HG03442 (cell line): ENCODE results near the gene VSX2.

Experiments
- ATAC-seq: cut with Tn5 transposase; IDR thresholded peaks from one replicate; pipeline ENCODE4 v1.9.1; 2021; ENCODE audit warnings: mild to moderate bottlenecking, moderate library complexity; ENCODE audit not compliant: unreplicated experiment

Gene VSX2

DNA sequence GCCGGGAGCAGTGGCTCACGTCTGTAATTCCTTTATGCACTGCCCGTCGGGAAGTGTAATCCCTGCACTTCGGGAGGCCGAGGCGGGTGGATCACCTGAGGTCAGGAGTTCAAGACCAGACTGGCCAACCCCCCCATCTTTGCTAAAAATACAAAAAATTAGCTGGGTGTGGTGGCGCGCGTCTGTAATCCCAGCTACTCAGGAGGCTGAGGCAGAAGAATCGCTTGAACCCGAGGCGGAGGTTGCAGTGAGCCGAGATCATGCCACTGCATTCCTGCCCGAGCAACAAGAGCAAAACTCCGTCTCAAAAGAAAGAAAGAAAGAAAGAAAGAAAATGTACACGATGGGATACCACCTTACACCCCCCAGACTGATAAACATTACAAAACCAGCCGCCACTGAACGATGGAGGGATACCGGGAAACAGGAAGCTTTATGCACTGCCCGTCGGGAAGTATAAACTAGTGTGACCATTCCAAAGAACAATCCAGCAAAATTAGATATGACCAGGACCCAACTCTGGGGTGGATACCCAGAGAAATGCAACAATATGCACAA lies 62.4 kb downstream of the VSX2 start:
- ATAC-seq = no peak

DNA sequence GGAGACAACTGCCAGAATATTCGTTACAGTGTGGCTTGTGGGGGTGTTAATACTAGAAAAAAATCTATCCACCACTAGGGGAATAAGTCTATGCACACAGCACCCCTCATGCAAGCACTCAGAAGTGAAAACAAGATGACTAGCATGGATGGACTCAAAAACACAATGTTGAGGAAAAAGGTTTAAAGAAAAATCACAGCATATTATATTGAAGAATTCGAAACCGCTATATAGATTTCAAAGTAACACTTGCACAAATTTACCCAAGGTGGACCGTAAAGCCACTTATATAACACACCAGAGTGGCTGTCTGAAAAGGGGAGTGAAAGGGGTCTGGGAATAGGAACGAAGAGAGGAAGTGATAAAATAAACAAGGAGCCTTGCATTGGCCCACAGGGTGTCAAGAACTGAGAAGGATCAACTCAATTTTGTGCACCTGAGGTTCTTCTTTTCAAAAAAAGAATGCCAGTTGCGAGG lies 62.9 kb downstream of the VSX2 start:
- ATAC-seq = no peak

DNA sequence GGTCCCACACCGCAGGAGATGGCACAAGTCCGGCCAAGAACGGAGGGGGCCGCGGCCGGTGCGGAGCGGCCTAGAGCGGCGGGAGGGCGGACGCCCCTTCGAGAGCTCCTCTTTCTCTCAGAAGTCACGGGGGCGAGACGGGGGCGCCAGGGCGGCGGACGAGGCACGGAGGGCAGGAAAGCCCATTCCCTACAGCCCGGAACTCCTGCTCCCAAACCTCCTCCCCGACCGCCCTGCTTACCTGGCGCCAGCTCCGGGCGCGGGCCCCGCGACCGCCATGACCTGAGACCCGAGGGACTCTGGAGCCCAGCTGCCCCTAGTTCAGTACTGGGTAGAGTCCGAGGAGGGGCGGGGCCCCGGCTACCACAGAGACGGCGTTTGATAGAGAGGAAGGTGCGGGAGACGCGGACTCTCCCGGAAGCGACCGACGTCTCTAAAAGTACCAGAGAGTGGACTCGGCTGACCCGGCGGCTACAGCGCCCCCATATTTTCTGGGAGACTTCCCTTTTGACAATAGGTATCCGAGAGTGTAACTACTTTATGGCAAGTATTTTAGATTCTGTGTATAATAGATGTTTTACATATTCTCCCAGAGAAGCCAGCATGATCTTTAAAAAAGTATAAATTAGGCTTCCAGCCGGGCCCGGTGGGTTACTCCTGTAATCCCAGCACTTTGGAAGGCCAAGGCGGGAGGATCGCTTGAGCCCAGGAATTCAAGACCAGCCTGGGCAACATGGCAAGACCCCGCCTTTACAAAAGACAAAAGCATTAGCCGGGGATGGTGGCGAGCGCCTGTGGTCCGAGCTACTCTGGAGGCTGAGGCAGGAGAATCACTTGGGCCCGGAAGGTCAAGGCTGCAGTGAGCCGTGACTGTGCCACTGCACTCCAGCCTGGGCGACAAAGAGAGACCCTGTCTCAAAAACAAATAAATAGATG lies 63.7 kb downstream of the VSX2 start, which contains the start of gene ABCD4:
TSS of gene ABCD4 (minus strand) at position 301 of the 936 bp plus-strand sequence. CDS start at position 279, 22 bp downstream.
- ATAC-seq = peak; percentile 93

- no peak for ATAC-seq
Measured at GRCh38 chr14:74308695-74309094, 69.4 kb downstream of the VSX2 start.

DNA sequence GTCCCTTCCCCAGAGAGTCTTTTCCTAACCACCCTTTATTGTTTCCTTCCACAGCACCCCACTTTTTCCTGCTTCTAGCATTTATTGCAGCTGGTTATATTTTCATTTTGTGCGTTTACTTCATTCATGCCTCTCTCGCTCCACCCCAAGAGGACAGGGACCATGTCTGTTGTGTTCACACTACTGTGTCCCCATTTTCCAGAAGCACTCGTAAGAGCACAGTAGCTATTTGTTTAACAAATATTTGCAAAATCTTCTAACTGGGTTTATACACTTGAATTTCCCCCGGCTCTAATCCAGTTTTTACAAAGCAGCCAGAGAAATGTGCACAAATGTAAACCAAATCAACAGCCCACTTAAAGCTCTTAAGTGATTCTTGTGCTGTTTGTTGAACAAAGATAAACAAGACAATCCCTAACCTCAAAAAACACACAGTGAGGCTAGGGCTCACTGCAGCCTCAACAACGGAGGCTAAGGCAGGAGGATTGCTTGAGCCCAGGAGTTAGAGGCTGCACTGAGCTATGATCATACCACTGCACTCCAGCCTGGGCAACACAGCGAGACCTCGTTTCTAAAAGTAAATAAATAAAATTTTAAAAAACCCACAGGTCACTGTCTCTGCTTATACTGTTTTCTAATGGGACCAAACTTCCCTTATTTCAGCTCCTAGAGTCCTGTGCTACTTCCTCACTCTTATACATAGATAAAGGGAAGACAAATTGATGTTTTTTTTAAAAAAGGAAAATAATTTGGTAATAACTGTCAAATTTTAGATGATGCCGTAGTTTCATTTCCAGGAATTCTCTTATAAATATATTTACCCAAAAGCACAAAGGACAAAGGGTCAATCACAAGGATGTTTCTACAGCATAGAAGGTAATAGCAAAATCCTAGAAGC lies 70.1 kb downstream of the VSX2 start:
- ATAC-seq = no peak

GRCh38 chr14:74312161-74312560 lies 72.9 kb downstream of the VSX2 start:
- no peak for ATAC-seq
